SH-SY5Y (cell line): ENCODE measurements around the gene SEMA4A.

ENCODE experiments used
- GATA2 ChIP-seq: IDR thresholded peaks from 2 replicates; pipeline ENCODE4 v1.6.1; 2011; ENCODE audit warnings: mild to moderate bottlenecking, low read depth, low read length
- GATA3 ChIP-seq: IDR thresholded peaks from 2 replicates; pipeline ENCODE4 v1.6.1; 2011; ENCODE audit warnings: low read depth, mild to moderate bottlenecking, low read length, moderate library complexity

GRCh38 chr1:156191292-156191964 is 38.0 kb downstream of the SEMA4A start:
- no peak for TF ChIP-seq GATA3
- no peak for TF ChIP-seq GATA2
